Thyroid gland (tissue), 4 donors: Measurements from ENCODE around the gene PHLPP2. TPM values are rescaled to one million over a fixed set of nuclear protein-coding genes. Genes with fewer than 3 reads are reported as not detected.

ENCODE experiments used
- DNase-seq, 2 donors: peaks; one replicate each; pipeline ENCODE4 v3.0.0-alpha.2; 2019
- H3K27ac ChIP-seq, 3 donors: fragments of 200-600 bp; sonication (generic); 1 replicate in 2 of 3; 2 replicates in 1 of 3; pipeline ENCODE4 v1.5.1; 2016 to 2019; ENCODE audit warnings: mild to moderate bottlenecking in 1 of 3, moderate library complexity in 1 of 3
- H3K27me3 ChIP-seq: fragments of 200-600 bp; sonication (generic); one replicate; pipeline ENCODE4 v1.5.1; 2019
- H3K36me3 ChIP-seq, 2 donors: fragments of 200-600 bp; sonication (generic); one replicate each; pipeline ENCODE4 v1.5.1; 2016 to 2019
- H3K4me1 ChIP-seq, 2 donors: fragments of 200-600 bp; sonication (generic); one replicate each; pipeline ENCODE4 v1.5.1; 2017 to 2019
- H3K4me3 ChIP-seq, 3 donors: fragments of 200-600 bp; sonication (generic); replicated peaks in 1 of 3; 1 replicate in 2 of 3; 2 replicates in 1 of 3; pipeline ENCODE4 v1.5.1; 2016; ENCODE audit warnings: mild to moderate bottlenecking in 1 of 3
- H3K9me3 ChIP-seq: fragments of 200-600 bp; sonication (generic); one replicate; pipeline ENCODE4 v1.5.1; 2017
- POLR2A ChIP-seq, 2 donors: fragments of 450-650 bp; IDR thresholded peaks; one replicate each; pipeline ENCODE4 v1.6.1; 2017; ENCODE audit warnings: antibody characterized with exemption in 2 of 2, mild to moderate bottlenecking in 2 of 2, moderate library complexity in 1 of 2
- WGBS, 2 donors: methylation state at CpG; one replicate each; pipeline ENCODE4 v1.1.5; 2017; 5-methylcytosine and 5-hydroxymethylcytosine counted together
- intact Hi-C: fragments of 100-400 bp; cut with DNase I; formaldehyde crosslinking; loops from one replicate; pipeline ENCODE4 v1.15.1; 2023
- total RNA-seq, 4 donors: library from RNA; depleted of rRNA; stranded (reverse); fragments of >200 nt; gene quantifications; one replicate each; pipeline ENCODE4 v1.2.3, GENCODE V29; 2016
- TF ChIP-seq, protein P1 (sequence below), 6 experiments: fragments of 200-600 bp in 3 of 6; fragments of 450-650 bp in 3 of 6; sonication (generic) in 3 of 6; IDR thresholded peaks; one replicate each; pipeline ENCODE4 v1.5.1; 2016 to 2019; ENCODE audit warnings: antibody characterized with exemption in 6 of 6, mild to moderate bottlenecking in 2 of 6, inconsistent platforms in 1 of 6, moderate library complexity in 1 of 6

PHLPP2 gene
- total RNA-seq, 4 donors from 2014 or later: 17.7 to 36.9 (median 21.8) TPM

DNA sequence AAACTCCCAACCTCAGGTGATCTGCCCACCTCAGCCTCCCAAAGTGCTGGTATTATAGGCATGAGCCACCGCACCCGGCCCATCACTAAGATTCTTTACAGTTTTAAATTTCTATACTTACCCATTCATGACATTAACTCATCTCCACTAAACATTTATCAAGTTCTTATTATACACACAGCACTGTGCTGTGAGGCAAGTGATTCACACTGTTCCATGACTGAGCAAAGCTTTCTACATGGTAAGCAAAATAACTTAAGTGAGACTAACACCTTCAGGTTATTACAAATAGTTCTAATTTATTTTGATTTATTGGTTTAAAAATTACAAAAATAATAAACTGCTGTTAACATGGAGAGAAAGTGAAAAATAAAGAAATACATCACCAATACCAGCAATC, 65.0 kb downstream of the PHLPP2 start:
- DNase-seq: no peak
- WGBS, 2 donors: 97 to 99% methylated on average over 2 of the region's 2 CpGs
- Histone ChIP-seq H3K27ac (peak overlapping the region; percentile 37 to 78 (median 62)), H3K4me3 (no peak overlapping the region), H3K4me1 (peaks cover 0 to 5% of the 10 kb centered on the region in 2 donors), H3K9me3 (no peaks in the 10 kb centered on the region), H3K36me3 (peaks cover 26 to 31% of the 10 kb centered on the region in 2 donors), H3K27me3 (no peaks in the 10 kb centered on the region)
- no peak for TF ChIP-seq POLR2A (IDR thresholded peaks at IDR 0.05)
- TF ChIP-seq, protein P1, sequence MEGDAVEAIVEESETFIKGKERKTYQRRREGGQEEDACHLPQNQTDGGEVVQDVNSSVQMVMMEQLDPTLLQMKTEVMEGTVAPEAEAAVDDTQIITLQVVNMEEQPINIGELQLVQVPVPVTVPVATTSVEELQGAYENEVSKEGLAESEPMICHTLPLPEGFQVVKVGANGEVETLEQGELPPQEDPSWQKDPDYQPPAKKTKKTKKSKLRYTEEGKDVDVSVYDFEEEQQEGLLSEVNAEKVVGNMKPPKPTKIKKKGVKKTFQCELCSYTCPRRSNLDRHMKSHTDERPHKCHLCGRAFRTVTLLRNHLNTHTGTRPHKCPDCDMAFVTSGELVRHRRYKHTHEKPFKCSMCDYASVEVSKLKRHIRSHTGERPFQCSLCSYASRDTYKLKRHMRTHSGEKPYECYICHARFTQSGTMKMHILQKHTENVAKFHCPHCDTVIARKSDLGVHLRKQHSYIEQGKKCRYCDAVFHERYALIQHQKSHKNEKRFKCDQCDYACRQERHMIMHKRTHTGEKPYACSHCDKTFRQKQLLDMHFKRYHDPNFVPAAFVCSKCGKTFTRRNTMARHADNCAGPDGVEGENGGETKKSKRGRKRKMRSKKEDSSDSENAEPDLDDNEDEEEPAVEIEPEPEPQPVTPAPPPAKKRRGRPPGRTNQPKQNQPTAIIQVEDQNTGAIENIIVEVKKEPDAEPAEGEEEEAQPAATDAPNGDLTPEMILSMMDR (IDR thresholded peaks at IDR 0.05): no peak
- intact Hi-C loops: no loop called here

DNA sequence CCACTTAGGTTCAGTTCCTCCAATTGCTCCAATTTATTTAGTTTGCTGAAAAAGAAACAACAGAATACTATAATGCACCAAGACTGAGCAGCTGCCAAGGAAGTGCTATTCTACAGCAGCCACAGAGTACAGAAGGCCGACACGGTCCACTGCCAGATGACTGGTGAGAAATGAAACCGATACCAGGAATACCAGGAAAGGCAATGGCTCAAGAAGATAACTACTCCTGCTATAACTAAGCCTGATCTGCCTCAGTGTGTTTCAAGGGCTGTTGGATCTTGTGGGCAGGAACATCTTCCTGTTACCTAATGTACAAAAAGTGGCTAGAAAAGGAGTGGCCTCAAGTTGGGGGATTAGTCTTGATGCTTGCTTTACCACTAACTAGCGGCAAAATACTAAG, 65.7 kb downstream of the PHLPP2 start:
- Histone ChIP-seq H3K27ac (peak overlapping the region; percentile 37 to 78 (median 62)), H3K4me3 (no peak overlapping the region), H3K27me3 (no peaks in the 10 kb centered on the region), H3K9me3 (no peaks in the 10 kb centered on the region), H3K36me3 (peaks cover 28 to 29% of the 10 kb centered on the region in 2 donors), H3K4me1 (peaks cover 0 to 5% of the 10 kb centered on the region in 2 donors)
- peak; percentile 73 to 79 for DNase-seq
- intact Hi-C loops: no loop called here
- TF ChIP-seq, protein P1 (IDR thresholded peaks at IDR 0.05): no peak
- no peak for TF ChIP-seq POLR2A (IDR thresholded peaks at IDR 0.05)
- WGBS, 2 donors: 51 to 53% methylated on average over 4 of the region's 4 CpGs

DNA sequence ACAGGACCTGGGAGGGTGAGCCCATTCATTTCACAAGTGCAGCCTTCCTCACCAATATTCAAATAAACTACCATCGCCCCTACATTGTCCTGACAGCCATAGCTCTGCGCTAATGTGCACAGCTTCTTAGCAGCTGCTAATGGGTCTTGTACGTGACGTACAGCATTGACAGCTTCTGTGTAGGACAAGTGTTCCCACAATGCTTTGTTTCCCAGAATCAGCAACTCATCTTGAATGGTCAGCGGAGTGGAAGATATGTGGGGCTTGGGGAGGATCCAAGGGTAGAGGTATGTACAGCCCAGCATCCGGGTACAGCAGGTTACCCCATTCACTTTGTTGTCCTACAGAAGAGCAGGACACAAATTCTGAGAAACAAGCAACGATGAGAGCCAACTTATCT, 74.8 kb downstream of the PHLPP2 start:
- H3K4me3 ChIP-seq: no peak overlapping the region
- no peaks in the 10 kb centered on the region for H3K27me3 ChIP-seq
- TF ChIP-seq, protein P1 (IDR thresholded peaks at IDR 0.05): no peak
- no peak for TF ChIP-seq POLR2A (IDR thresholded peaks at IDR 0.05)
- no peak overlapping the region for H3K27ac ChIP-seq
- intact Hi-C loops: no loop called here
- no peaks in the 10 kb centered on the region for H3K9me3 ChIP-seq
- no peaks in the 10 kb centered on the region for H3K4me1 ChIP-seq
- 93 to 95% methylated on average over 7 of the region's 7 CpGs for WGBS, 2 donors
- H3K36me3 ChIP-seq: peaks cover 21 to 37% of the 10 kb centered on the region in 2 donors
- no peak for DNase-seq

DNA sequence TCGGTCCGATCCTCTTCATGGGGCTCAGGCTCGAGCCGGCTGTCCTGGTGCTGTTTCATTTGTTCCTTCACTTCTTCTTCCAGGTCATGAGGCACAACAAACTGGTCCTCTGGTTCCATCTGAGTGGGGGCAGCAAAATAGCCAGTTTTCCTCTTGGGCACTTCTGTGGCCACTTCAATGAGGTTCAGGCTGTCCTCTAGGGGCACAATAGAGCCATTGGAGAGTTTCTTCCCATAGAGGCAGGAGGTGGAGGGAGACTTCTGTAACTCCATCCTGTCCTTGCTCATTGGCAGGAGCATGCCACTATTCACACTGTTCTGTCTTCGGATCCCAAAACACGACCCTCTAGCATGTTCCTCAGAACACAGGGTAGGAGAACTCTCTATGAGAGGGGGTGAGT, 75.6 kb downstream of the PHLPP2 start:
- no peak for TF ChIP-seq POLR2A (IDR thresholded peaks at IDR 0.05)
- TF ChIP-seq, protein P1 (IDR thresholded peaks at IDR 0.05): peak in 2 of 6 experiments; percentile 26 to 35
- peaks cover 16 to 32% of the 10 kb centered on the region in 2 donors for H3K36me3 ChIP-seq

DNA sequence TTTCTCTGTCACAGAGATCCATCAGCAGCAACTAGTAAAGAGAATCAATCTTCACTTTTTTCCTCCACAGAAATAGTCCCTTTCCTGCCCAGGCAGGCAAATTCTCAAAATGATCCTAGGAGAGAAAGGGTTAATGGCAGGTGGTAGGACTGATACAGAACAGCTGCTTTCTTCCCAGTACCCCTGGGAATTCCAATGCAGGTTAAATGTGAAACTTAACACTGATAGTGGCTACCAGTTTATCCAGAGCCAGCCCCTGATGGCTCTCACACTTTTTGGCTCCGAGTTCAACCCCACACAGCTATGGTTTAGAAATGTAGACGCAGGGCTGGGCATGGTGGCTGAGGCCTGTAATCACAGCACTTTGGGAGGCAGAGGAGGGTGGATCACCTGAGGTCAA, 76.3 kb downstream of the PHLPP2 start:
- TF ChIP-seq, protein P1 (IDR thresholded peaks at IDR 0.05): no peak
- no peak for TF ChIP-seq POLR2A (IDR thresholded peaks at IDR 0.05)
- intact Hi-C loops: no loop called here
- WGBS, 2 donors: 95 to 97% methylated on average over 2 of the region's 2 CpGs
- Histone ChIP-seq H3K9me3 (no peaks in the 10 kb centered on the region), H3K36me3 (peaks cover 16 to 28% of the 10 kb centered on the region in 2 donors), H3K4me1 (no peaks in the 10 kb centered on the region), H3K27ac (no peak overlapping the region), H3K4me3 (no peak overlapping the region), H3K27me3 (no peaks in the 10 kb centered on the region)
- DNase-seq: no peak

More for the DNA sequence above, 75.6 kb downstream of the PHLPP2 start:
- DNase-seq: no peak
- no peaks in the 10 kb centered on the region for H3K9me3 ChIP-seq
- H3K27me3 ChIP-seq: no peaks in the 10 kb centered on the region
- no peak overlapping the region for H3K4me3 ChIP-seq
- no peaks in the 10 kb centered on the region for H3K4me1 ChIP-seq
- H3K27ac ChIP-seq: no peak overlapping the region
- 80 to 88% methylated on average over 6 of the region's 6 CpGs for WGBS, 2 donors
- intact Hi-C loops: no loop called here
